ENCODE results near the gene NPL. TPM values are rescaled to one million over a fixed set of nuclear protein-coding genes. Genes with fewer than 3 reads are reported as not detected.

The NPL gene
- total and polyA plus RNA-seq, 9 of the 15 experiments (the other 6 are each of a cell fraction or from before 2014, with no cell fraction given) = 9.9 to 22.3 (median 14.2) TPM

- H3K4me3 ChIP-seq = no peak overlapping the region
- peaks cover 18 to 31% of the 10 kb centered on the region in 2 experiments for H3K4me1 ChIP-seq (replicated peaks in 1 of 2; ENCODE audit: control insufficient read depth in 2 of 2, insufficient read depth in 2 of 2, low read length in 2 of 2)
- CTCF ChIA-PET (ENCODE audit: low intra/inter-chr PET ratio) = interaction anchor here (0.6 to 2.5 kb wide), 10 partner anchors 141 to 702 kb away, joined by 3 to 16 read pairs (median 4); no protein-coding TSS in a partner anchor
- ATAC-seq (peak; percentile 60), DNase-seq (ENCODE audit: extremely low read depth in 1 of 4, low spot score in 3 of 4) (peak; percentile 67 to 84 (median 72)), FAIRE-seq (peak; percentile 89)
- POLR2A ChIA-PET = interaction anchor here (0.6 to 1.3 kb wide), 8 partner anchors 9 to 699 kb away, joined by 3 to 6 read pairs (median 3); partner anchors contain the start of gene DHX9
- BruUV-seq (replicated peaks) = no TSS peak
- intact Hi-C loops (cut with micrococcal nuclease) = loop anchor here (1.0 kb wide), 2 partner anchors 20 to 340 kb away; no protein-coding TSS in a partner anchor
- H3K27me3 ChIP-seq (ENCODE audit: control insufficient read depth in 2 of 2, insufficient read depth in 2 of 2, low read length in 2 of 2) = no peaks in the 10 kb centered on the region
- H3K4me2 ChIP-seq (ENCODE audit: insufficient read depth, low read length) = no peak overlapping the region
- peak overlapping the region; percentile 19; the same call in 1 of the 2 replicates for H2AFZ ChIP-seq (ENCODE audit: low read depth, low read length)
- H3K9me3 ChIP-seq (replicated peaks; ENCODE audit: control insufficient read depth, insufficient read depth, low read depth, low read length) = no peaks in the 10 kb centered on the region
- in situ Hi-C loops (cut with MboI) = loop anchor here (5.0 to 10.0 kb wide), 3 partner anchors 189 to 702 kb away; no protein-coding TSS in a partner anchor
- H3K36me3 ChIP-seq (ENCODE audit: control insufficient read depth, insufficient read depth, low read length) = no peaks in the 10 kb centered on the region
- no peak overlapping the region for H3K9ac ChIP-seq (ENCODE audit: insufficient read depth in 1 of 2, low read depth in 2 of 2, low read length in 2 of 2)
- no peaks in the 10 kb centered on the region; the same call in 1 of the 2 replicates for H4K20me1 ChIP-seq (replicated peaks; ENCODE audit: control insufficient read depth, insufficient read depth, low read length)
- WGBS (ENCODE audit: insufficient coverage, low coverage, missing lambda C conversion rate) = 54% methylated on average over 6 of the region's 6 CpGs
- H3K9me1 ChIP-seq (ENCODE audit: control insufficient read depth, insufficient read depth, low read length) = no peaks in the 10 kb centered on the region
- no peaks in the 10 kb centered on the region for H3K79me2 ChIP-seq (ENCODE audit: control insufficient read depth, insufficient read depth, low read length)
- no peak overlapping the region for H3K27ac ChIP-seq (ENCODE audit: extremely low read depth, low read depth, low read length)
- no peak for TF ChIP-seq CXXC5 (CRISPR knock-in tag; IDR thresholded peaks at IDR 0.05)
- TF ChIP-seq PHF8 (IDR thresholded peaks at IDR 0.05; ENCODE audit: borderline replicate concordance, low read length) = no peak
- TF ChIP-seq SREBF2 (CRISPR knock-in tag; IDR thresholded peaks at IDR 0.05) = no peak
- no peak for TF ChIP-seq ZNF589 (CRISPR knock-in tag; IDR thresholded peaks at IDR 0.05; ENCODE audit: low read depth)
- TF ChIP-seq NRF1 (conservative IDR thresholded peaks at IDR 0.05 in 1 of 2, IDR thresholded peaks at IDR 0.05 in 1 of 2) = peak in 1 of 2 experiments; percentile 20; a peak in 1 of 4 replicates
- TF ChIP-seq FIP1L1 (IDR thresholded peaks at IDR 0.05; ENCODE audit: low read depth, low read length, poor library complexity, severe bottlenecking) = no peak
- 0 out of 2 replicates have a peak, but pooled peaks have one; percentile 32 for TF ChIP-seq GATAD2B (IDR thresholded peaks at IDR 0.05; ENCODE audit: borderline replicate concordance)
- TF ChIP-seq HMG20A (CRISPR knock-in tag; conservative IDR thresholded peaks at IDR 0.05) = no peak
- TF ChIP-seq RNF2 (IDR thresholded peaks at IDR 0.05) = no peak
- TF ChIP-seq E4F1 (CRISPR knock-in tag; IDR thresholded peaks at IDR 0.05; ENCODE audit: borderline replicate concordance) = no peak
- peak; percentile 78 to 90 (median 87) for TF ChIP-seq CTCF (IDR thresholded peaks at IDR 0.05 in 2 of 3, conservative IDR thresholded peaks at IDR 0.05 in 1 of 3; ENCODE audit: insufficient read depth in 2 of 3, low read depth in 1 of 3, low read length in 3 of 3)
- no peak for TF ChIP-seq ZNF668 (CRISPR knock-in tag; IDR thresholded peaks at IDR 0.05)
- no peak for TF ChIP-seq TSHZ1 (CRISPR knock-in tag; IDR thresholded peaks at IDR 0.05)
Measured at GRCh38 chr1:182786223-182786994, 3.2 kb upstream of the NPL start.

Data from K562 (cell line).